Measurements from ENCODE around the gene PREX1. TPM values are rescaled to one million over a fixed set of nuclear protein-coding genes. Genes with fewer than 3 reads are reported as not detected.

The PREX1 gene
- total RNA-seq, 1 experiment from 2014 or later, result 20.0 TPM

DNA sequence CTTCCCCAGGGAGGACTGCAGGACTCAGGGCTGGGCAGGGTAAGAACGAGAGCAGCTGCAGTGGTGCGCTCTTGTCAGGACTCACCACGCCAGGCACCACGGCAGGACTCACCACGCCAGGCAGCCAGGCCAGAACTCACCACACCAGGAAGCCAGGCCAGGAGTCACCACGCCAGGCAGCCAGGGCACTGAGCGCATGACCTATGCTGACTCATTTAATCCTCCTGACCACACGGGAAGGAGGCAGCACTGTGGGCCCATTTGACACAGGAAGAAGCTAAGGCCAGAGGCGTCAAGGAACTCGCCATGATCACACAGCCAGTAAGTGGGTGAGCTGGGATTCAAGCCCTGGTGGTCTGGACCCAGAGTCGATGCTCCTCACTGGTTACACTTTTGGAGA, 189.3 kb downstream of the PREX1 start:
- no peak for TF ChIP-seq TCF7L2 (IDR thresholded peaks at IDR 0.05; ENCODE audit: low read depth, low read length)
- TF ChIP-seq, protein P1, sequence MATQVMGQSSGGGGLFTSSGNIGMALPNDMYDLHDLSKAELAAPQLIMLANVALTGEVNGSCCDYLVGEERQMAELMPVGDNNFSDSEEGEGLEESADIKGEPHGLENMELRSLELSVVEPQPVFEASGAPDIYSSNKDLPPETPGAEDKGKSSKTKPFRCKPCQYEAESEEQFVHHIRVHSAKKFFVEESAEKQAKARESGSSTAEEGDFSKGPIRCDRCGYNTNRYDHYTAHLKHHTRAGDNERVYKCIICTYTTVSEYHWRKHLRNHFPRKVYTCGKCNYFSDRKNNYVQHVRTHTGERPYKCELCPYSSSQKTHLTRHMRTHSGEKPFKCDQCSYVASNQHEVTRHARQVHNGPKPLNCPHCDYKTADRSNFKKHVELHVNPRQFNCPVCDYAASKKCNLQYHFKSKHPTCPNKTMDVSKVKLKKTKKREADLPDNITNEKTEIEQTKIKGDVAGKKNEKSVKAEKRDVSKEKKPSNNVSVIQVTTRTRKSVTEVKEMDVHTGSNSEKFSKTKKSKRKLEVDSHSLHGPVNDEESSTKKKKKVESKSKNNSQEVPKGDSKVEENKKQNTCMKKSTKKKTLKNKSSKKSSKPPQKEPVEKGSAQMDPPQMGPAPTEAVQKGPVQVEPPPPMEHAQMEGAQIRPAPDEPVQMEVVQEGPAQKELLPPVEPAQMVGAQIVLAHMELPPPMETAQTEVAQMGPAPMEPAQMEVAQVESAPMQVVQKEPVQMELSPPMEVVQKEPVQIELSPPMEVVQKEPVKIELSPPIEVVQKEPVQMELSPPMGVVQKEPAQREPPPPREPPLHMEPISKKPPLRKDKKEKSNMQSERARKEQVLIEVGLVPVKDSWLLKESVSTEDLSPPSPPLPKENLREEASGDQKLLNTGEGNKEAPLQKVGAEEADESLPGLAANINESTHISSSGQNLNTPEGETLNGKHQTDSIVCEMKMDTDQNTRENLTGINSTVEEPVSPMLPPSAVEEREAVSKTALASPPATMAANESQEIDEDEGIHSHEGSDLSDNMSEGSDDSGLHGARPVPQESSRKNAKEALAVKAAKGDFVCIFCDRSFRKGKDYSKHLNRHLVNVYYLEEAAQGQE (IDR thresholded peaks at IDR 0.05; ENCODE audit: insufficient read depth in 1 of 2, low read depth in 2 of 2, low read length in 1 of 2), result no peak
- TF ChIP-seq POLR2AphosphoS5 (IDR thresholded peaks at IDR 0.05; ENCODE audit: low read depth, low read length), result no peak
- TF ChIP-seq, protein P2, sequence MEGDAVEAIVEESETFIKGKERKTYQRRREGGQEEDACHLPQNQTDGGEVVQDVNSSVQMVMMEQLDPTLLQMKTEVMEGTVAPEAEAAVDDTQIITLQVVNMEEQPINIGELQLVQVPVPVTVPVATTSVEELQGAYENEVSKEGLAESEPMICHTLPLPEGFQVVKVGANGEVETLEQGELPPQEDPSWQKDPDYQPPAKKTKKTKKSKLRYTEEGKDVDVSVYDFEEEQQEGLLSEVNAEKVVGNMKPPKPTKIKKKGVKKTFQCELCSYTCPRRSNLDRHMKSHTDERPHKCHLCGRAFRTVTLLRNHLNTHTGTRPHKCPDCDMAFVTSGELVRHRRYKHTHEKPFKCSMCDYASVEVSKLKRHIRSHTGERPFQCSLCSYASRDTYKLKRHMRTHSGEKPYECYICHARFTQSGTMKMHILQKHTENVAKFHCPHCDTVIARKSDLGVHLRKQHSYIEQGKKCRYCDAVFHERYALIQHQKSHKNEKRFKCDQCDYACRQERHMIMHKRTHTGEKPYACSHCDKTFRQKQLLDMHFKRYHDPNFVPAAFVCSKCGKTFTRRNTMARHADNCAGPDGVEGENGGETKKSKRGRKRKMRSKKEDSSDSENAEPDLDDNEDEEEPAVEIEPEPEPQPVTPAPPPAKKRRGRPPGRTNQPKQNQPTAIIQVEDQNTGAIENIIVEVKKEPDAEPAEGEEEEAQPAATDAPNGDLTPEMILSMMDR (IDR thresholded peaks at IDR 0.05), result no peak
- no peak for TF ChIP-seq SIN3A (IDR thresholded peaks at IDR 0.05; ENCODE audit: borderline replicate concordance, insufficient read depth, low read depth, low read length)
- no TSS peak for BruUV-seq (replicated peaks)
- ATAC-seq, result peak; percentile 68
- Histone ChIP-seq H3K36me3 (ENCODE audit: control insufficient read depth, insufficient read depth, low read length) (no peaks in the 10 kb centered on the region), H3K27ac (ENCODE audit: low read length) (no peak overlapping the region), H3K4me3 (ENCODE audit: low read depth in 2 of 2, low read length in 2 of 2) (no peak overlapping the region), H3K27me3 (ENCODE audit: control insufficient read depth, insufficient read depth, low read length) (no peaks in the 10 kb centered on the region), H3K4me1 (ENCODE audit: control insufficient read depth, insufficient read depth, low read length) (no peaks in the 10 kb centered on the region), H3K9me3 (ENCODE audit: control insufficient read depth, insufficient read depth, low read depth, low read length) (no peaks in the 10 kb centered on the region)
- peak; percentile 73 for DNase-seq (ENCODE audit: low read depth, low spot score)
- CTCF ChIA-PET, result no interaction called here
- POLR2A ChIA-PET, result no interaction called here
- intact Hi-C loops (cut with micrococcal nuclease; ENCODE audit: unreplicated experiment) (no loop called here), in situ Hi-C loops (cut with HindIII; ENCODE audit: low pct_unique_long_range_greater_than_20kb, low sequenced_read_pairs) (no loop called here)

DNA sequence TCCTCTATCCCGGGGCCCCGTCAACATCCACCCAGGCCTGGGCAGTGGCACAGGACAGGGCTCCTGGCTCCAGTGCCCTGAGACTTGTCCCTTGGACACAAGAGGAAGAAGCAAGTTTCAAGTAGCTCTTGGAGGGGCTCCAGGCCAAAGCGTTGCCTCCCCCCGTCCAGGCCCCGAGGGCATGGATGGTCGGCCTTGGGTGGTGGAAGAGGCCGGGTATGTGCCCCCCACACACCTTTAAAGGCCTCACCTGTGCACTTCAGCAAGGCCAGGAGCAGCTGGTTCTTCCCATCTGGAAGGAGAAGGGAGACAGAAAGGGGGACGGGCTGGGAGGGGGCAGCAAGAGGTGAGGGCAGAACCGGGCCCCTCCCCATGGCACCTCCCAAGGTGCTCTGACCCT, 190.3 kb downstream of the PREX1 start:
- DNase-seq (ENCODE audit: low read depth, low spot score), result no peak
- BruUV-seq (replicated peaks), result no TSS peak
- H3K27ac ChIP-seq (ENCODE audit: low read length), result no peak overlapping the region
- H3K9me3 ChIP-seq (ENCODE audit: control insufficient read depth, insufficient read depth, low read depth, low read length), result no peaks in the 10 kb centered on the region
- no peak overlapping the region for H3K4me3 ChIP-seq (ENCODE audit: low read depth in 2 of 2, low read length in 2 of 2)
- ChIA-PET POLR2A (no interaction called here), CTCF (interaction anchor here (0.6 kb wide), 1 partner anchor 267 kb away, joined by 3 read pairs; no protein-coding TSS in a partner anchor)
- H3K4me1 ChIP-seq (ENCODE audit: control insufficient read depth, insufficient read depth, low read length), result no peaks in the 10 kb centered on the region
- no peaks in the 10 kb centered on the region for H3K27me3 ChIP-seq (ENCODE audit: control insufficient read depth, insufficient read depth, low read length)
- TF ChIP-seq, protein P1 (IDR thresholded peaks at IDR 0.05; ENCODE audit: insufficient read depth in 1 of 2, low read depth in 2 of 2, low read length in 1 of 2), result no peak
- TF ChIP-seq SIN3A (IDR thresholded peaks at IDR 0.05; ENCODE audit: borderline replicate concordance, insufficient read depth, low read depth, low read length) (no peak), TCF7L2 (IDR thresholded peaks at IDR 0.05; ENCODE audit: low read depth, low read length) (no peak), POLR2AphosphoS5 (IDR thresholded peaks at IDR 0.05; ENCODE audit: low read depth, low read length) (no peak)
- TF ChIP-seq, protein P2 (IDR thresholded peaks at IDR 0.05), result no peak
- intact Hi-C loops (cut with micrococcal nuclease; ENCODE audit: unreplicated experiment), result no loop called here
- H3K36me3 ChIP-seq (ENCODE audit: control insufficient read depth, insufficient read depth, low read length), result no peaks in the 10 kb centered on the region
- in situ Hi-C loops (cut with HindIII; ENCODE audit: low pct_unique_long_range_greater_than_20kb, low sequenced_read_pairs), result no loop called here
- ATAC-seq, result no peak

Measured in Panc1 (cell line).